ENCODE measurements around the gene TGIF1. TPM values are rescaled to one million over a fixed set of nuclear protein-coding genes. Genes with fewer than 3 reads are reported as not detected.

The TGIF1 gene
- total and polyA plus RNA-seq, 9 of the 15 experiments (the other 6 are each of a cell fraction or from before 2014, with no cell fraction given): 16.1 to 77.7 (median 44.6) TPM

DNA sequence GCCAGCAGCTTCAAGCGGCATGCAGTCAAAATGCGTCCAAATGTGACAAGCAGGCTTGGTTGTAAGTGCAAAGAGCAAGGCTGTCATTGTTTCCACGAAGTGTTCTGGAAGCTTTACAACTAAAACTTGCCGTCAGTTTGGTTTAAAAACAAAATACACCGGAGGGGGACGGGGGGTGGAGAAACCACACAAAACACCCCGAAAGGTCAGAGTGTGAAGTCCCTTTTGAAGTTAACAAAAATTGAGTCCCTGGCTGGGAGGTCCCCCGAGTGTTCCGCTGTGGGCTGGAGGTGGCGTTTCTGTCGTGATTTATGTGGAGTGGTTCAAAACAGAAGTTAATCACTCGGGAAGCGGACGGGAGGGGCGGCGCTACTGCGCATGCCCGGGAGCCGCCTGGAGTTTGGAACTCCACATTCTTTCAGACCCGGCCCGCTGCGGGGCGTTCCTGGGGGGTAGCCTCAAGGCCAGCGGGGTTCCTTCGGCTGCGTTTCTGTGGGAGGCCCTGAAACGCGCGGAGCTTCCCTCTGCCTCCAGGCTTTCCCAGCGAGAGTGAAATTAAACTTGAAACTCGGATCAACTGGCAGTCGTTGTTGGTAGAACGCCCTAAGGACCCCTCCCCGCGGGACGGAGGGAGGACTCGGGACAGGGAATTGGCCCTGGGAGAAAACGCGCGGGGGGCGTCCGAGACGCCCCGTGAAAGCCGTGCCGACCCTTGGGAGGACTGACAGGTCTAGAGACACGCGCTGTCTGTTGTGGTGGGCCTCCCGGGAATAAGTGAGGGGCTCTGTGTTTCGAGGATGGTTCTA lies 1.4 kb downstream of the TGIF1 start (continued):
- TF ChIP-seq, protein P1, sequence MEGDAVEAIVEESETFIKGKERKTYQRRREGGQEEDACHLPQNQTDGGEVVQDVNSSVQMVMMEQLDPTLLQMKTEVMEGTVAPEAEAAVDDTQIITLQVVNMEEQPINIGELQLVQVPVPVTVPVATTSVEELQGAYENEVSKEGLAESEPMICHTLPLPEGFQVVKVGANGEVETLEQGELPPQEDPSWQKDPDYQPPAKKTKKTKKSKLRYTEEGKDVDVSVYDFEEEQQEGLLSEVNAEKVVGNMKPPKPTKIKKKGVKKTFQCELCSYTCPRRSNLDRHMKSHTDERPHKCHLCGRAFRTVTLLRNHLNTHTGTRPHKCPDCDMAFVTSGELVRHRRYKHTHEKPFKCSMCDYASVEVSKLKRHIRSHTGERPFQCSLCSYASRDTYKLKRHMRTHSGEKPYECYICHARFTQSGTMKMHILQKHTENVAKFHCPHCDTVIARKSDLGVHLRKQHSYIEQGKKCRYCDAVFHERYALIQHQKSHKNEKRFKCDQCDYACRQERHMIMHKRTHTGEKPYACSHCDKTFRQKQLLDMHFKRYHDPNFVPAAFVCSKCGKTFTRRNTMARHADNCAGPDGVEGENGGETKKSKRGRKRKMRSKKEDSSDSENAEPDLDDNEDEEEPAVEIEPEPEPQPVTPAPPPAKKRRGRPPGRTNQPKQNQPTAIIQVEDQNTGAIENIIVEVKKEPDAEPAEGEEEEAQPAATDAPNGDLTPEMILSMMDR (IDR thresholded peaks at IDR 0.05 in 2 of 3, conservative IDR thresholded peaks at IDR 0.05 in 1 of 3; ENCODE audit: insufficient read depth in 2 of 3, low read depth in 1 of 3, low read length in 3 of 3): no peak; a peak in 1 of 6 replicates
- no peak for TF ChIP-seq CC2D1A (IDR thresholded peaks at IDR 0.05)
- no peak for TF ChIP-seq MTA2 (IDR thresholded peaks at IDR 0.05; ENCODE audit: low read depth)
- no peak for TF ChIP-seq POLR2B (IDR thresholded peaks at IDR 0.05; ENCODE audit: low read depth, partially characterized antibody)
- peak; percentile 38; the same call in 1 of the 2 replicates for TF ChIP-seq TEAD4 (IDR thresholded peaks at IDR 0.05; ENCODE audit: low read length)
- no peak for TF ChIP-seq TEAD4 (CRISPR knock-in tag; IDR thresholded peaks at IDR 0.05; ENCODE audit: borderline replicate concordance)
- TF ChIP-seq, protein P2, sequence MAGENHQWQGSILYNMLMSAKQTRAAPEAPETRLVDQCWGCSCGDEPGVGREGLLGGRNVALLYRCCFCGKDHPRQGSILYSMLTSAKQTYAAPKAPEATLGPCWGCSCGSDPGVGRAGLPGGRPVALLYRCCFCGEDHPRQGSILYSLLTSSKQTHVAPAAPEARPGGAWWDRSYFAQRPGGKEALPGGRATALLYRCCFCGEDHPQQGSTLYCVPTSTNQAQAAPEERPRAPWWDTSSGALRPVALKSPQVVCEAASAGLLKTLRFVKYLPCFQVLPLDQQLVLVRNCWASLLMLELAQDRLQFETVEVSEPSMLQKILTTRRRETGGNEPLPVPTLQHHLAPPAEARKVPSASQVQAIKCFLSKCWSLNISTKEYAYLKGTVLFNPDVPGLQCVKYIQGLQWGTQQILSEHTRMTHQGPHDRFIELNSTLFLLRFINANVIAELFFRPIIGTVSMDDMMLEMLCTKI (IDR thresholded peaks at IDR 0.05; ENCODE audit: partially characterized antibody): no peak
- TF ChIP-seq, protein P3, sequence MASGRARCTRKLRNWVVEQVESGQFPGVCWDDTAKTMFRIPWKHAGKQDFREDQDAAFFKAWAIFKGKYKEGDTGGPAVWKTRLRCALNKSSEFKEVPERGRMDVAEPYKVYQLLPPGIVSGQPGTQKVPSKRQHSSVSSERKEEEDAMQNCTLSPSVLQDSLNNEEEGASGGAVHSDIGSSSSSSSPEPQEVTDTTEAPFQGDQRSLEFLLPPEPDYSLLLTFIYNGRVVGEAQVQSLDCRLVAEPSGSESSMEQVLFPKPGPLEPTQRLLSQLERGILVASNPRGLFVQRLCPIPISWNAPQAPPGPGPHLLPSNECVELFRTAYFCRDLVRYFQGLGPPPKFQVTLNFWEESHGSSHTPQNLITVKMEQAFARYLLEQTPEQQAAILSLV (tag; IDR thresholded peaks at IDR 0.05): no peak
- no peak for TF ChIP-seq MTF1 (CRISPR knock-in tag; IDR thresholded peaks at IDR 0.05; ENCODE audit: borderline replicate concordance)
- no peak for TF ChIP-seq HDAC3 (IDR thresholded peaks at IDR 0.05; ENCODE audit: borderline replicate concordance, partially characterized antibody)
- TF ChIP-seq, protein P4, sequence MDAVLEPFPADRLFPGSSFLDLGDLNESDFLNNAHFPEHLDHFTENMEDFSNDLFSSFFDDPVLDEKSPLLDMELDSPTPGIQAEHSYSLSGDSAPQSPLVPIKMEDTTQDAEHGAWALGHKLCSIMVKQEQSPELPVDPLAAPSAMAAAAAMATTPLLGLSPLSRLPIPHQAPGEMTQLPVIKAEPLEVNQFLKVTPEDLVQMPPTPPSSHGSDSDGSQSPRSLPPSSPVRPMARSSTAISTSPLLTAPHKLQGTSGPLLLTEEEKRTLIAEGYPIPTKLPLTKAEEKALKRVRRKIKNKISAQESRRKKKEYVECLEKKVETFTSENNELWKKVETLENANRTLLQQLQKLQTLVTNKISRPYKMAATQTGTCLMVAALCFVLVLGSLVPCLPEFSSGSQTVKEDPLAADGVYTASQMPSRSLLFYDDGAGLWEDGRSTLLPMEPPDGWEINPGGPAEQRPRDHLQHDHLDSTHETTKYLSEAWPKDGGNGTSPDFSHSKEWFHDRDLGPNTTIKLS (IDR thresholded peaks at IDR 0.05; ENCODE audit: borderline replicate concordance, low read depth): no peak
- TF ChIP-seq, protein P5, sequence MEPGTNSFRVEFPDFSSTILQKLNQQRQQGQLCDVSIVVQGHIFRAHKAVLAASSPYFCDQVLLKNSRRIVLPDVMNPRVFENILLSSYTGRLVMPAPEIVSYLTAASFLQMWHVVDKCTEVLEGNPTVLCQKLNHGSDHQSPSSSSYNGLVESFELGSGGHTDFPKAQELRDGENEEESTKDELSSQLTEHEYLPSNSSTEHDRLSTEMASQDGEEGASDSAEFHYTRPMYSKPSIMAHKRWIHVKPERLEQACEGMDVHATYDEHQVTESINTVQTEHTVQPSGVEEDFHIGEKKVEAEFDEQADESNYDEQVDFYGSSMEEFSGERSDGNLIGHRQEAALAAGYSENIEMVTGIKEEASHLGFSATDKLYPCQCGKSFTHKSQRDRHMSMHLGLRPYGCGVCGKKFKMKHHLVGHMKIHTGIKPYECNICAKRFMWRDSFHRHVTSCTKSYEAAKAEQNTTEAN (CRISPR knock-in tag; IDR thresholded peaks at IDR 0.05): 0 out of 2 replicates have a peak, but pooled peaks have one; percentile 17
- TF ChIP-seq ZNF589 (CRISPR knock-in tag; IDR thresholded peaks at IDR 0.05; ENCODE audit: low read depth): no peak
- TF ChIP-seq PHB2 (IDR thresholded peaks at IDR 0.05; ENCODE audit: low read depth): no peak
- TF ChIP-seq, protein P6, sequence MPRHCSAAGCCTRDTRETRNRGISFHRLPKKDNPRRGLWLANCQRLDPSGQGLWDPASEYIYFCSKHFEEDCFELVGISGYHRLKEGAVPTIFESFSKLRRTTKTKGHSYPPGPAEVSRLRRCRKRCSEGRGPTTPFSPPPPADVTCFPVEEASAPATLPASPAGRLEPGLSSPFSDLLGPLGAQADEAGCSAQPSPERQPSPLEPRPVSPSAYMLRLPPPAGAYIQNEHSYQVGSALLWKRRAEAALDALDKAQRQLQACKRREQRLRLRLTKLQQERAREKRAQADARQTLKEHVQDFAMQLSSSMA (CRISPR knock-in tag; IDR thresholded peaks at IDR 0.05): no peak
- TF ChIP-seq NUFIP1 (IDR thresholded peaks at IDR 0.05; ENCODE audit: partially characterized antibody): no peak
- peak; percentile 69 for TF ChIP-seq POLR2AphosphoS5 (IDR thresholded peaks at IDR 0.05; ENCODE audit: control insufficient read depth, insufficient read depth, low read depth, low read length)
- no peak for TF ChIP-seq ZNF124 (CRISPR knock-in tag; IDR thresholded peaks at IDR 0.05)
- no peak; the same call in 1 of the 2 replicates for TF ChIP-seq ZNF263 (CRISPR knock-in tag; IDR thresholded peaks at IDR 0.05; ENCODE audit: borderline replicate concordance)
- TF ChIP-seq HLTF (IDR thresholded peaks at IDR 0.05): no peak

All from K562 (cell line).